CD14-positive monocyte (primary cell): ENCODE measurements around the gene FRY. TPM values are rescaled to one million over a fixed set of nuclear protein-coding genes. Genes with fewer than 3 reads are reported as not detected.

Source experiments
- DNase-seq, 3 donors: peaks; one replicate each; pipeline ENCODE4 v3.0.0-alpha.2; 2011 to 2022
- H2AFZ ChIP-seq: 2 replicates; pipeline ENCODE4 v1.6.0; 2012; ENCODE audit warnings: mild to moderate bottlenecking, low read depth, low read length, inconsistent platforms; ENCODE audit not compliant: insufficient read depth, poor library complexity, severe bottlenecking
- H3K27ac ChIP-seq, 2 donors: 1 replicate in 1 of 2; 2 replicates in 1 of 2; pipeline ENCODE4 v1.5.1; 2012 to 2013; ENCODE audit warnings: low read length in 2 of 2, control low read depth in 1 of 2, inconsistent platforms in 1 of 2, low read depth in 1 of 2, mild to moderate bottlenecking in 1 of 2
- H3K27me3 ChIP-seq, 2 donors: one replicate each; pipeline versions ENCODE4 v1.6.0 to v1.6.1; 2011 to 2013; ENCODE audit warnings: low read length in 2 of 2; ENCODE audit not compliant: control insufficient read depth in 2 of 2, insufficient read depth in 2 of 2
- H3K36me3 ChIP-seq, 2 donors: replicated peaks in 1 of 2; 1 replicate in 1 of 2; 2 replicates in 1 of 2; pipeline versions ENCODE4 v1.5.1 to v1.6.1; 2012 to 2013; ENCODE audit warnings: low read length in 2 of 2, control low read depth in 1 of 2, inconsistent platforms in 1 of 2, mild to moderate bottlenecking in 1 of 2; ENCODE audit not compliant: insufficient read depth in 2 of 2, control insufficient read depth in 1 of 2
- H3K4me1 ChIP-seq, 2 donors: 1 replicate in 1 of 2; 2 replicates in 1 of 2; pipeline versions ENCODE4 v1.5.1 to v1.6.1; 2012 to 2013; ENCODE audit warnings: low read length in 2 of 2, control low read depth in 1 of 2, inconsistent platforms in 1 of 2, mild to moderate bottlenecking in 1 of 2, moderate library complexity in 1 of 2; ENCODE audit not compliant: insufficient read depth in 2 of 2, control insufficient read depth in 1 of 2
- H3K4me2 ChIP-seq: replicated peaks from 2 replicates; pipeline ENCODE3; 2012; ENCODE audit warnings: low read length, moderate library complexity, mild to moderate bottlenecking; ENCODE audit not compliant: poor library complexity, severe bottlenecking; ENCODE audit errors: extremely low read depth
- H3K4me3 ChIP-seq, 3 experiments: fragments of 200-600 bp in 1 of 3; sonication (generic) in 1 of 3; replicated peaks in 1 of 3; 1 replicate in 2 of 3; 2 replicates in 1 of 3; pipeline ENCODE4 v1.5.1; 2011 to 2013; ENCODE audit warnings: low read length in 3 of 3, mild to moderate bottlenecking in 3 of 3, control low read depth in 2 of 3, low read depth in 2 of 3, inconsistent platforms in 1 of 3, moderate library complexity in 1 of 3
- H3K79me2 ChIP-seq: 2 replicates; pipeline ENCODE4 v1.6.0; 2012; ENCODE audit warnings: mild to moderate bottlenecking, control low read depth, inconsistent platforms, low read length, moderate library complexity; ENCODE audit not compliant: insufficient read depth
- H3K9ac ChIP-seq: 2 replicates; pipeline ENCODE4 v1.6.0; 2017; ENCODE audit warnings: low read length, mild to moderate bottlenecking; ENCODE audit not compliant: insufficient read depth, poor library complexity, severe bottlenecking
- H3K9me3 ChIP-seq, 2 donors: replicated peaks in 1 of 2; 1 replicate in 1 of 2; 2 replicates in 1 of 2; pipeline versions ENCODE4 v1.5.1 to v1.6.1; 2012 to 2013; ENCODE audit warnings: low read length in 2 of 2, control low read depth in 1 of 2; ENCODE audit not compliant: control insufficient read depth in 1 of 2, insufficient read depth in 1 of 2
- H4K20me1 ChIP-seq: 2 replicates; pipeline ENCODE4 v1.6.0; 2012; ENCODE audit warnings: mild to moderate bottlenecking, low read length, control low read depth, moderate library complexity; ENCODE audit not compliant: insufficient read depth
- H3K27ac Mint-ChIP-seq, 7 donors: one replicate each; pipeline ENCODE4 v1.8.0; 2020; ENCODE audit warnings: mild to moderate bottlenecking in 7 of 7, mixed read lengths in 7 of 7, moderate library complexity in 6 of 7, inconsistent platforms in 2 of 7
- H3K27me3 Mint-ChIP-seq, 3 donors: one replicate each; pipeline ENCODE4 v1.8.0; 2021 to 2022; ENCODE audit warnings: low read depth in 3 of 3, mild to moderate bottlenecking in 3 of 3, mixed read lengths in 3 of 3, moderate library complexity in 3 of 3, inconsistent platforms in 1 of 3
- H3K36me3 Mint-ChIP-seq, 2 donors: one replicate each; pipeline ENCODE4 v1.8.0; 2020; ENCODE audit warnings: mixed read lengths in 2 of 2, inconsistent platforms in 1 of 2, mild to moderate bottlenecking in 1 of 2
- H3K4me1 Mint-ChIP-seq: one replicate; pipeline ENCODE4 v1.8.0; 2020; ENCODE audit warnings: mild to moderate bottlenecking, mixed read lengths
- H3K4me3 Mint-ChIP-seq, 2 donors: one replicate each; pipeline ENCODE4 v1.8.0; 2020; ENCODE audit warnings: mild to moderate bottlenecking in 2 of 2, mixed read lengths in 2 of 2, moderate library complexity in 1 of 2
- H3K9me3 Mint-ChIP-seq, 7 donors: one replicate each; pipeline ENCODE4 v1.8.0; 2020 to 2022; ENCODE audit warnings: mixed read lengths in 7 of 7, mild to moderate bottlenecking in 6 of 7, moderate library complexity in 6 of 7, inconsistent platforms in 2 of 7
- CTCF ChIP-seq: fragments of 200-600 bp; IDR thresholded peaks from one replicate; pipeline ENCODE4 v1.8.0; 2022; ENCODE audit warnings: antibody characterized with exemption, mild to moderate bottlenecking
- WGBS: methylation state at CpG from one replicate; pipeline ENCODE4 v1.1.5; 2013; ENCODE audit warnings: missing lambda C conversion rate; ENCODE audit not compliant: insufficient coverage; 5-methylcytosine and 5-hydroxymethylcytosine counted together
- intact Hi-C, 2 donors: fragments of 100-400 bp; cut with micrococcal nuclease; formaldehyde crosslinking; loops; one replicate each; pipeline versions ENCODE4 v1.15.0 to v1.15.1; 2023
- polyA plus RNA-seq, 3 donors: library from polyadenylated mRNA; depleted of rRNA in 1 of 3; unstranded in 2 of 3; stranded (reverse) in 1 of 3; fragments of 300-500 nt in 2 of 3; fragments of >200 nt in 1 of 3; fragmentation: Illumina TruSeq in 2 of 3; gene quantifications; 1 replicate in 2 of 3; 2 replicates in 1 of 3; pipeline ENCODE4 v1.2.3, GENCODE V29; 2012 to 2021

Gene FRY
- polyA plus RNA-seq, 3 donors, result 3.9 to 31.8 (median 5.0) TPM

- H3K9ac ChIP-seq, result no peak overlapping the region
- no peak overlapping the region for H2AFZ ChIP-seq
- no peak overlapping the region for H3K4me3 Mint-ChIP-seq
- H3K27ac ChIP-seq, result no peak overlapping the region
- H3K4me1 Mint-ChIP-seq, result no peaks in the 10 kb centered on the region
- no peak for TF ChIP-seq CTCF
- peaks cover 5% of the 10 kb centered on the region for H3K79me2 ChIP-seq
- intact Hi-C loops, result no loop called here
- no peaks in the 10 kb centered on the region for H4K20me1 ChIP-seq
- peaks cover 22 to 26% of the 10 kb centered on the region in 2 donors for H3K4me1 ChIP-seq
- no peak for DNase-seq
- no peaks in the 10 kb centered on the region for H3K9me3 ChIP-seq
- H3K27ac Mint-ChIP-seq, result no peak overlapping the region
- H3K4me2 ChIP-seq, result no peak overlapping the region
- no peak overlapping the region for H3K4me3 ChIP-seq
- no peaks in the 10 kb centered on the region for H3K9me3 Mint-ChIP-seq
- WGBS, result 100% methylated on average over 3 of the region's 6 CpGs
- peaks cover 10 to 11% of the 10 kb centered on the region in 2 donors for H3K36me3 Mint-ChIP-seq
- no peaks in the 10 kb centered on the region for H3K36me3 ChIP-seq
- no peaks in the 10 kb centered on the region for H3K27me3 ChIP-seq
- peaks cover 0 to 3% (median 0%) of the 10 kb centered on the region in 3 donors for H3K27me3 Mint-ChIP-seq
These were observed 18.4 kb upstream of the FRY start for GRCh38 chr13:32013181-32013580.

GRCh38 chr13:32016119-32016518 lies 15.5 kb upstream of the FRY start:
- Mint-ChIP-seq H3K9me3 (no peaks in the 10 kb centered on the region), H3K27ac (no peak overlapping the region), H3K36me3 (peaks cover 10 to 11% of the 10 kb centered on the region in 2 donors), H3K4me3 (no peak overlapping the region), H3K4me1 (peaks cover 6% of the 10 kb centered on the region), H3K27me3 (peaks cover 0 to 3% (median 0%) of the 10 kb centered on the region in 3 donors)
- DNase-seq, result no peak
- WGBS, result 100% methylated on average over 1 of the region's 2 CpGs
- no peaks in the 10 kb centered on the region for H4K20me1 ChIP-seq
- no peaks in the 10 kb centered on the region for H3K27me3 ChIP-seq
- TF ChIP-seq CTCF, result no peak
- H3K36me3 ChIP-seq, result no peaks in the 10 kb centered on the region
- no peak overlapping the region for H3K9ac ChIP-seq
- no peak overlapping the region for H3K4me3 ChIP-seq
- no peak overlapping the region for H3K4me2 ChIP-seq
- no peak overlapping the region for H2AFZ ChIP-seq
- H3K79me2 ChIP-seq, result peaks cover 13% of the 10 kb centered on the region
- H3K4me1 ChIP-seq, result peaks cover 24 to 26% of the 10 kb centered on the region in 2 donors
- intact Hi-C loops, result no loop called here
- no peak overlapping the region for H3K27ac ChIP-seq
- H3K9me3 ChIP-seq, result no peaks in the 10 kb centered on the region
